IgD-negative memory B cell (primary cell): ENCODE results near the gene ICE1. TPM values are rescaled to one million over a fixed set of nuclear protein-coding genes. Genes with fewer than 3 reads are reported as not detected.
"Not testable (repeated sequence)": the region's sequence is repeated elsewhere in the genome, so short reads cannot be mapped to it uniquely, and the experiment has no call there.

Experiments
- H3K27ac Mint-ChIP-seq, 3 donors: one replicate each; pipeline ENCODE4 v1.8.0; 2020 to 2022; ENCODE audit warnings: mild to moderate bottlenecking in 3 of 3, mixed read lengths in 3 of 3, moderate library complexity in 1 of 3
- H3K27me3 Mint-ChIP-seq: one replicate; pipeline ENCODE4 v1.8.0; 2021; ENCODE audit warnings: mixed read lengths
- H3K36me3 Mint-ChIP-seq: one replicate; pipeline ENCODE4 v1.8.0; 2020; ENCODE audit warnings: mild to moderate bottlenecking, mixed read lengths
- H3K4me1 Mint-ChIP-seq, 3 donors: one replicate each; pipeline ENCODE4 v1.8.0; 2020 to 2022; ENCODE audit warnings: mixed read lengths in 3 of 3, mild to moderate bottlenecking in 1 of 3
- H3K4me3 Mint-ChIP-seq, 4 donors: one replicate each; pipeline ENCODE4 v1.8.0; 2020 to 2022; ENCODE audit warnings: mild to moderate bottlenecking in 4 of 4, mixed read lengths in 4 of 4, moderate library complexity in 3 of 4
- H3K9me3 Mint-ChIP-seq, 3 donors: one replicate each; pipeline ENCODE4 v1.8.0; 2020 to 2021; ENCODE audit warnings: mixed read lengths in 3 of 3, mild to moderate bottlenecking in 1 of 3
- polyA plus RNA-seq: library from polyadenylated mRNA; unstranded; fragments of 300-500 nt; fragmentation: Illumina TruSeq; gene quantifications from one replicate; pipeline ENCODE4 v1.2.3, GENCODE V29; 2021

ICE1 gene
- polyA plus RNA-seq, 1 donor from 2014 or later: 20.9 TPM

- no peak overlapping the region for H3K4me3 Mint-ChIP-seq
- H3K27ac Mint-ChIP-seq: peak overlapping the region in 1 of 3 donors; percentile 35
- no peaks in the 10 kb centered on the region for H3K27me3 Mint-ChIP-seq
- H3K9me3 Mint-ChIP-seq: no peaks in the 10 kb centered on the region
- H3K36me3 Mint-ChIP-seq: peaks cover 9% of the 10 kb centered on the region
- H3K4me1 Mint-ChIP-seq: no peaks in the 10 kb centered on the region
Measured at GRCh38 chr5:5454391-5454790, 31.9 kb downstream of the ICE1 start.

DNA sequence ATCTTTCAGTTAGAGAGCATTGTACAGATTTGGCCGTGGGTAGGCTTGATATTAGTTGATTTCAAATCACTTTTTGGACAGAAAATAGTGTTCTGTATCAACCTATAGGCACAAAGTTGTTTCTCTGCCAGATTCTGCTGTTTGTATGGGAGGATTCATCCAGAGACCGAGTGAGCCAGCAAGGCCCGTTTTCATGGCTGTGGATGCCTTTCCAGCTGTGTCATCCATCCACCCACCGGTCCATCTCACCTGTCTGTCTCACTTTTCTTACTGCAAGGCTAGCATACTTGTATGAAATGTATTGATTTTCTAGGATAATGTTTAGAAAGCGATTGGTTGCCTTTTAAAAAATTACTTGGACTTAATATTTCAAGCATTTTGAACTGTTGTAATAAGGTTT lies 34.4 kb downstream of the ICE1 start:
- Mint-ChIP-seq H3K36me3 (peaks cover 20% of the 10 kb centered on the region), H3K4me3 (no peak overlapping the region), H3K27ac (no peak overlapping the region), H3K9me3 (no peaks in the 10 kb centered on the region), H3K4me1 (no peaks in the 10 kb centered on the region), H3K27me3 (no peaks in the 10 kb centered on the region)

GRCh38 chr5:5460311-5460710 lies 37.8 kb downstream of the ICE1 start:
- H3K4me1 Mint-ChIP-seq: peaks cover 0 to 2% (median 0%) of the 10 kb centered on the region in 3 donors
- no peaks in the 10 kb centered on the region for H3K27me3 Mint-ChIP-seq
- H3K27ac Mint-ChIP-seq: peak overlapping the region in 1 of 3 donors; percentile 80
- no peaks in the 10 kb centered on the region for H3K9me3 Mint-ChIP-seq
- H3K36me3 Mint-ChIP-seq: peaks cover 20% of the 10 kb centered on the region
- H3K4me3 Mint-ChIP-seq: no peak overlapping the region

GRCh38 chr5:5461012-5461411 lies 38.5 kb downstream of the ICE1 start:
- peaks cover 20% of the 10 kb centered on the region for H3K36me3 Mint-ChIP-seq
- H3K27me3 Mint-ChIP-seq: no peaks in the 10 kb centered on the region
- H3K4me3 Mint-ChIP-seq: no peak overlapping the region
- no peaks in the 10 kb centered on the region for H3K9me3 Mint-ChIP-seq
- H3K4me1 Mint-ChIP-seq: peaks cover 0 to 2% (median 0%) of the 10 kb centered on the region in 3 donors
- no peak overlapping the region for H3K27ac Mint-ChIP-seq

- Mint-ChIP-seq H3K27ac (no peak overlapping the region), H3K27me3 (no peaks in the 10 kb centered on the region), H3K4me3 (peak overlapping the region in 1 of 4 donors; percentile 37), H3K4me1 (peaks cover 0 to 2% (median 0%) of the 10 kb centered on the region in 3 donors), H3K9me3 (no peaks in the 10 kb centered on the region), H3K36me3 (peaks cover 13% of the 10 kb centered on the region)
Measured at GRCh38 chr5:5464036-5464715, 41.7 kb downstream of the ICE1 start.

DNA sequence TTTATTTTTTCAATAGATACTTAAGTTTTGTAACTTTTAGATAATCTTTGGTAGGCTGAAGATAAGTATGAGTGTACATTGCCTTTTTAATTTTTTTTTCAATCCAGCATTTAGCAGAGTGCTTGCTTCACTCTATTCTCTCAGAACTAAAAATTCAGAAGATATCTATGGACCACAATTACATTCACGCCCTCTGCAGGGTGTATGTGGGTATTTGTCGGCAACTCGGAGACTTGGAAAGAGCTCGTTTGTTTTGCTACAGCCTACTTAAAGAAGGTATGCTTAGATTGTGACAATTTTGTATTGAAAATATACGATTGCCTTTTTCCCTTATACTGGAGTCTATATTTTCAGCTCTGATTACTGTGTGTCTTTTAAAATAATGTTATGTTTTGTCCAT lies 43.8 kb downstream of the ICE1 start:
- no peaks in the 10 kb centered on the region for H3K27me3 Mint-ChIP-seq
- H3K27ac Mint-ChIP-seq: no peak overlapping the region
- no peaks in the 10 kb centered on the region for H3K9me3 Mint-ChIP-seq
- no peak overlapping the region for H3K4me3 Mint-ChIP-seq
- peaks cover 2% of the 10 kb centered on the region for H3K36me3 Mint-ChIP-seq
- H3K4me1 Mint-ChIP-seq: peaks cover 0 to 2% (median 0%) of the 10 kb centered on the region in 3 donors

GRCh38 chr5:5467737-5468136 lies 45.3 kb downstream of the ICE1 start:
- Mint-ChIP-seq H3K9me3 (no peaks in the 10 kb centered on the region), H3K4me1 (no peaks in the 10 kb centered on the region), H3K4me3 (no peak overlapping the region), H3K27me3 (no peaks in the 10 kb centered on the region), H3K27ac (no peak overlapping the region), H3K36me3 (peaks cover 2% of the 10 kb centered on the region)

DNA sequence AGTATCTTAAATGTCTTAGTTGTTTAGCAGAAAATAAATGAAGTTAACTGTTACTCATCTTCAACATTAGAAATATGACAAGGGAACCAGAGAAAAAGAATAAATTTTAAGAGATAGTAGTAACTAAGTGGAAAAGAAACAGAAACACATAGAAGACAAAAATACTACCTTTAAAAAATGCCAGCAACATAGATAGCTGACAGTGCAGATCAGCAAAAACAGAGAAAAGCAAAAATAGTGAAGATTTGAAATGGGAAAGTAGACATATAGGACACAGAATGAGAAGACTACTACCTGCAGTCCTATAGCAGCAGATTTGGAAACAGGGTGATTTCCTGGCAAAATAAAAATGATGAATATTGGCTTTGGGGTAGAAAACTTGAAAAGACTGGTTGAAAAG lies 48.5 kb downstream of the ICE1 start:
- Mint-ChIP-seq H3K36me3 (peaks cover 7% of the 10 kb centered on the region), H3K4me3 (no peak overlapping the region), H3K27ac (no peak overlapping the region), H3K4me1 (no peaks in the 10 kb centered on the region), H3K27me3 (no peaks in the 10 kb centered on the region), H3K9me3 (no peaks in the 10 kb centered on the region)

DNA sequence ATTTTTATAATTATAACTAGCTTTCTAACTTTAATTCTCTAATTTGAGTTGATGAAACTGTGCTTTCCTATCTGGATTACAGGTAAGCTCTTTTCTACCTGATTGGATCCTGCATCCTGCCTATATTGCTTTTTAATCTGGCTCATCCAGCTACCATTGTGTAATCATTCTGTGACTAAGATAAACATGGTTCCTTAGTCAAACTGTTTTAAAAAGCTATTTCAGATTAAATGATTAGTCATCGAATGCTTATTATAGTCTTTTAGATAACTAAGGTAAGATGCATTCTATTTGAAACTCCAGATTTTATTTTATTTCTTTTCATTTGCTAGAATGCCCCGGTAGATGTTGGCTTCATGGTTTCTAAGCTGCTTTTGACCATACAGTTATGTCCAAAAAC lies 50.7 kb downstream of the ICE1 start:
- Mint-ChIP-seq H3K4me1 (peaks cover 0 to 3% (median 2%) of the 10 kb centered on the region in 3 donors), H3K9me3 (no peaks in the 10 kb centered on the region), H3K4me3 (no peak overlapping the region), H3K36me3 (peaks cover 7% of the 10 kb centered on the region), H3K27me3 (no peaks in the 10 kb centered on the region), H3K27ac (no peak overlapping the region)

- Mint-ChIP-seq H3K36me3 (peaks cover 12% of the 10 kb centered on the region), H3K9me3 (peaks cover 0 to 5% (median 0%) of the 10 kb centered on the region in 3 donors), H3K4me1 (peaks cover 4 to 11% (median 8%) of the 10 kb centered on the region in 3 donors), H3K27ac (peak overlapping the region in 1 of 3 donors; percentile 59), H3K4me3 (no peak overlapping the region), H3K27me3 (no peaks in the 10 kb centered on the region)
Measured at GRCh38 chr5:5474961-5475360, 52.5 kb downstream of the ICE1 start.

DNA sequence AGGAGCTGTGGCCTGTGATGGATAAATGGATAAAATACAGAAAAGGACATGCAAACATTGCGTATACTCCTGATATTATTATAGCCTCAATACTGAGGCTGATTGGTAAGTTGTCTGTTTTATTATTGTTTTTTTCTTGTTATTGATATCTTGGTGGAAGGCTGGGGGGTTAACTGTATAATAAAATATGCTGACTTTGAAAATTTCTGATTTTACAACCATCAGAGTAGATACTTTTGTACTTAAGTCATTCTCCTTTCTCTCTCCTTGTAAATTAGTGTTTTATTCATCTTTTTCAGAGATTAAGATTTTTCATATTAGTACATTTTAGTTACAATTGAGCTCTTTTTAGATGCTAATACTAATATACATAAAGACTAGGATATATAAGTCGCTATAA lies 53.5 kb downstream of the ICE1 start:
- H3K27ac Mint-ChIP-seq: no peak overlapping the region
- peaks cover 0 to 5% (median 0%) of the 10 kb centered on the region in 3 donors for H3K9me3 Mint-ChIP-seq
- no peak overlapping the region for H3K4me3 Mint-ChIP-seq
- no peaks in the 10 kb centered on the region for H3K27me3 Mint-ChIP-seq
- H3K4me1 Mint-ChIP-seq: peaks cover 10 to 19% (median 15%) of the 10 kb centered on the region in 3 donors
- H3K36me3 Mint-ChIP-seq: peaks cover 12% of the 10 kb centered on the region

- peaks cover 15% of the 10 kb centered on the region for H3K36me3 Mint-ChIP-seq
- H3K27me3 Mint-ChIP-seq, H3K9me3 Mint-ChIP-seq: not testable (repeated sequence)
- peak overlapping the region in 2 of 3 donors; percentile 93 to 97 for H3K27ac Mint-ChIP-seq
- H3K4me3 Mint-ChIP-seq: peak overlapping the region in 3 of 4 donors; percentile 6 to 57 (median 39)
- H3K4me1 Mint-ChIP-seq: peaks cover 17 to 27% (median 22%) of the 10 kb centered on the region in 3 donors
Measured at GRCh38 chr5:5479578-5479977, 57.1 kb downstream of the ICE1 start.

DNA sequence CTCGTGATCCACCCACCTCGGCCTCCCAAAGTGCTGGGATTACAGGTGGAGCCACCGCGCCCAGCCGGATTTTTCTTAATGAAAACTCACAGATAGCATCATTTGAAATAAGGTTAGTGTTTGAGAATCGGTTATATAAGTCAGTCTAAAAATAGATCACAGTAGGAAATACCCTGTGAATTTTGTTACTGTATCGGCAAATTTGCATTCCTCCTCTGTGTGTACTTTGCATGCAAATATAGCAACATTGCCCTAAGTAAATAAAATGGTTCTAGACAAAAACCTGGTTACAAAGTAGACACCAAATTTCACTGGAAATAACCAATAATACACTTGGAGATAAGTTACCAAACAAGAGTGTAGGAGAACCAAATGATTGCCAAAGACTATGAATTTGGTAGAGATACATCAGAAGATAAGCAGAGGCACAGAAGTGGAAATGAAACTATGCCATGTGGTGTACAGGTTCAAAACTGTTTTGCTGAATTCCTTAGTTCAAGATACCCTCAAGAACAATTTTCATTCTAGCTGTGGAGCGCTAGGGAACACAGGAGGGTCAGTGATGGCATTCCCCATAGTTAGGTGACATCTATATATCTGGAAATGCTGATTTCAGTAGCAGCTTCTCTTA lies 58.1 kb downstream of the ICE1 start:
- peaks cover 10% of the 10 kb centered on the region for H3K36me3 Mint-ChIP-seq
- peaks cover 17 to 27% (median 22%) of the 10 kb centered on the region in 3 donors for H3K4me1 Mint-ChIP-seq
- H3K9me3 Mint-ChIP-seq: peaks cover 0 to 5% (median 0%) of the 10 kb centered on the region in 3 donors
- no peaks in the 10 kb centered on the region for H3K27me3 Mint-ChIP-seq
- H3K27ac Mint-ChIP-seq: peak overlapping the region; percentile 75 to 97 (median 93)
- H3K4me3 Mint-ChIP-seq: peak overlapping the region in 3 of 4 donors; percentile 58 to 91 (median 65)

GRCh38 chr5:5481206-5481605 lies 58.7 kb downstream of the ICE1 start:
- Mint-ChIP-seq H3K4me1 (peaks cover 17 to 27% (median 22%) of the 10 kb centered on the region in 3 donors), H3K9me3 (peaks cover 0 to 5% (median 0%) of the 10 kb centered on the region in 3 donors)

DNA sequence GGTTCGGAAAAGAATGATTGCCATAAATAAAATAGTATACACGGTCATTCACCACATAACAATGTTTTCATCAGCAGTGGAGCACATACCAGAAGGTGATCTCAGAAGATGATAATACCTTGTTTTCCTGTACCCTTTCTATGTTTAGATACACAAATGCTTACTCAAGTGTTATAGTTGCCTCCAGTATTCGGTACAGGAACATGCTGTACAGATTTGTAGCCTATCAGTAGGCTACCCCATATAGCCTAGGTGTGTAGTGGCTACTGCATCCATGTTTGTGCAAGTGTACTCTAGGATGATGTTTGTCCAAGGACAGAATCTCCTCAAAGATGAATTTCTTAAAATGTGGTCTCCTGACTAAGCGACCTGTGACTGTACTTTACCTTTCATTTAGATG lies 59.2 kb downstream of the ICE1 start:
- peaks cover 10% of the 10 kb centered on the region for H3K36me3 Mint-ChIP-seq
- H3K27me3 Mint-ChIP-seq: no peaks in the 10 kb centered on the region
- peaks cover 0 to 5% (median 0%) of the 10 kb centered on the region in 3 donors for H3K9me3 Mint-ChIP-seq
- peak overlapping the region; percentile 75 to 97 (median 93) for H3K27ac Mint-ChIP-seq
- H3K4me1 Mint-ChIP-seq: peaks cover 17 to 27% (median 22%) of the 10 kb centered on the region in 3 donors
- H3K4me3 Mint-ChIP-seq: peak overlapping the region in 3 of 4 donors; percentile 58 to 91 (median 65)

More at GRCh38 chr5:5481206-5481605, 58.7 kb downstream of the ICE1 start:
- Mint-ChIP-seq H3K4me3 (peak overlapping the region in 3 of 4 donors; percentile 58 to 91 (median 65)), H3K36me3 (peaks cover 10% of the 10 kb centered on the region), H3K27me3 (no peaks in the 10 kb centered on the region), H3K27ac (peak overlapping the region; percentile 75 to 97 (median 93))
